C4-2B (cell line): ENCODE data around the gene MYPOP.

Source experiments
- ZFX ChIP-seq: fragments of 450-650 bp; IDR thresholded peaks from 2 replicates; pipeline ENCODE4 v1.6.1; 2017
- TF ChIP-seq, protein P1 (sequence below): fragments of 450-650 bp; conservative IDR thresholded peaks from 2 replicates; pipeline ENCODE4 v1.5.1; 2017; ENCODE audit warnings: mild to moderate bottlenecking

DNA sequence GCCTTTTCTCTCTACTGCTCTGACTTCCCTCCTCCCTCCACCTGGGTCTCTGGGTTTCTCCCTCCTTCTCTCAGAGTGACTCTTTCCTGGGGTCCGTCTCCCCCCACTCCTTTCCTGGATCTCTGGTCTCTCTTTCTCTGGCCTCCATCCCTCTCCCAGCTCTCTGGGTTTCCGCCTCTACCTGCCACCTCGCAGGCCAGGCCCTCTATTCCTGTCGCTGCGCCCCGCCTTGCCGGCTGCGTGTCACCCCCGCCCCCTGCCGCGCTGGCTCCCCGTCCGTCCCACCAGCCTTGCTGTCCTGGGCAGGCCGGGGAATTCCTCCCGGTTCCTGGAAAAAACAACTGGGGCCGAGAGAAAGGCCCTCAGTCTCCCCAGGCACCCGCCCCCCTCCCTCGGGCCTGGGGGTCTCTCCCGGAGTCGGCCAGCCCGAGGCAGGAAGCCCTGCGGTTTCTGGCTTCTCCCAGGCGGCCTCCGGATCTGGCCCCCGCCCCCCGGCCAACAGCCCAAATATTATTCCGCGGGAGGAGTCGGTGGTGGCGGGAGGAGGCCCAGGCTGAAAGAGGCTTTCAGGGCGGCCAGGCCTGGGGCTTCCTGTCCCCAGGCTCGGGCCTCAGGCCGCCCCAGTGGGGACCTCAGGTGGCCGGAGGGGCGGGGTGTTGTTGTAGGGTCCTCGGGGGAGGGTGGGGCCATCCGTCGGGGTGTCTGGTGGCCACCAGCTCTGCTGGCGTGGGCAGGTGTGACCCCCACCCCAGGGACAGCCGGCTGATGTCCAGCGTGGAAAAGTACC is 25.8 kb downstream of the MYPOP start:
- TF ChIP-seq, protein P1, sequence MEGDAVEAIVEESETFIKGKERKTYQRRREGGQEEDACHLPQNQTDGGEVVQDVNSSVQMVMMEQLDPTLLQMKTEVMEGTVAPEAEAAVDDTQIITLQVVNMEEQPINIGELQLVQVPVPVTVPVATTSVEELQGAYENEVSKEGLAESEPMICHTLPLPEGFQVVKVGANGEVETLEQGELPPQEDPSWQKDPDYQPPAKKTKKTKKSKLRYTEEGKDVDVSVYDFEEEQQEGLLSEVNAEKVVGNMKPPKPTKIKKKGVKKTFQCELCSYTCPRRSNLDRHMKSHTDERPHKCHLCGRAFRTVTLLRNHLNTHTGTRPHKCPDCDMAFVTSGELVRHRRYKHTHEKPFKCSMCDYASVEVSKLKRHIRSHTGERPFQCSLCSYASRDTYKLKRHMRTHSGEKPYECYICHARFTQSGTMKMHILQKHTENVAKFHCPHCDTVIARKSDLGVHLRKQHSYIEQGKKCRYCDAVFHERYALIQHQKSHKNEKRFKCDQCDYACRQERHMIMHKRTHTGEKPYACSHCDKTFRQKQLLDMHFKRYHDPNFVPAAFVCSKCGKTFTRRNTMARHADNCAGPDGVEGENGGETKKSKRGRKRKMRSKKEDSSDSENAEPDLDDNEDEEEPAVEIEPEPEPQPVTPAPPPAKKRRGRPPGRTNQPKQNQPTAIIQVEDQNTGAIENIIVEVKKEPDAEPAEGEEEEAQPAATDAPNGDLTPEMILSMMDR, result no peak
- no peak for TF ChIP-seq ZFX
